Measurements from ENCODE around the gene NPAS1.

DNA sequence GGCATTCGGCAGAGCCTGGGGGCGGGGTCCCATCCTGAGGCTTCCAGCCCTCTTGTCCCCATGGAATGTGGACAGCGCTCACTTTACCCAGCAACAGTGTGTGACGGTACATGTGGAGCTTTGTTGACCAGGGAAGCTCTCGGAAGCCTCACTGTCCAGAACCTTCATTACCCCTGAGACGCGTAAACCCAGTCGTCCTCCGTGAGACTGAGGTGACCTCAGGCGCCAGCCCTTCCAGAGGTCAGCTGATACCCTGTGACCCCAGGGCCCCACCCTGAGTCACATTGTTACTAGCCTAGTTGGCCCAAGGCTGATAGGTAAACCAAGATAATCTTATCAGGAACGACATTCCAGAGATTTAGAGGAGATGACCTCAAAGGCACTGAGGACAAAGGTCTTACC lies 39.0 kb downstream of the NPAS1 start:
- TF ChIP-seq ASH2L (IDR thresholded peaks at IDR 0.05; ENCODE audit: low read length) (no peak), CTCF (IDR thresholded peaks at IDR 0.05; ENCODE audit: control extremely low read depth in 1 of 3, insufficient read depth in 1 of 3, low read depth in 1 of 3, low read length in 3 of 3) (no peak), RFX5 (IDR thresholded peaks at IDR 0.05; ENCODE audit: borderline replicate concordance, low read depth, low read length) (no peak), KDM5A (IDR thresholded peaks at IDR 0.05; ENCODE audit: low read length) (no peak), POLR2AphosphoS5 (IDR thresholded peaks at IDR 0.05; ENCODE audit: low read depth, low read length) (no peak), GABPA (IDR thresholded peaks at IDR 0.05; ENCODE audit: borderline replicate concordance, insufficient read depth, low read length) (no peak), SIRT6 (IDR thresholded peaks at IDR 0.05; ENCODE audit: low read length) (no peak), POLR2A (IDR thresholded peaks at IDR 0.05; ENCODE audit: control extremely low read depth in 1 of 2, low read depth in 2 of 2, low read length in 2 of 2) (no peak), EZH2 (IDR thresholded peaks at IDR 0.05; ENCODE audit: low read depth, low read length, severe bottlenecking) (no peak), CEBPB (IDR thresholded peaks at IDR 0.05; ENCODE audit: low read depth, low read length) (no peak), EP300 (IDR thresholded peaks at IDR 0.05; ENCODE audit: borderline replicate concordance in 1 of 2, low read depth in 2 of 2, low read length in 2 of 2) (no peak)
